HG03025 (cell line): ENCODE results near the gene GNAS.
"Not testable (repeated sequence)": the region's sequence is repeated elsewhere in the genome, so short reads cannot be mapped to it uniquely, and the experiment has no call there.

Experiments used
- ATAC-seq: cut with Tn5 transposase; IDR thresholded peaks from one replicate; pipeline ENCODE4 v1.9.1; 2021; ENCODE audit warnings: mild to moderate bottlenecking, moderate library complexity; ENCODE audit not compliant: unreplicated experiment, low FRiP score

The GNAS gene

DNA sequence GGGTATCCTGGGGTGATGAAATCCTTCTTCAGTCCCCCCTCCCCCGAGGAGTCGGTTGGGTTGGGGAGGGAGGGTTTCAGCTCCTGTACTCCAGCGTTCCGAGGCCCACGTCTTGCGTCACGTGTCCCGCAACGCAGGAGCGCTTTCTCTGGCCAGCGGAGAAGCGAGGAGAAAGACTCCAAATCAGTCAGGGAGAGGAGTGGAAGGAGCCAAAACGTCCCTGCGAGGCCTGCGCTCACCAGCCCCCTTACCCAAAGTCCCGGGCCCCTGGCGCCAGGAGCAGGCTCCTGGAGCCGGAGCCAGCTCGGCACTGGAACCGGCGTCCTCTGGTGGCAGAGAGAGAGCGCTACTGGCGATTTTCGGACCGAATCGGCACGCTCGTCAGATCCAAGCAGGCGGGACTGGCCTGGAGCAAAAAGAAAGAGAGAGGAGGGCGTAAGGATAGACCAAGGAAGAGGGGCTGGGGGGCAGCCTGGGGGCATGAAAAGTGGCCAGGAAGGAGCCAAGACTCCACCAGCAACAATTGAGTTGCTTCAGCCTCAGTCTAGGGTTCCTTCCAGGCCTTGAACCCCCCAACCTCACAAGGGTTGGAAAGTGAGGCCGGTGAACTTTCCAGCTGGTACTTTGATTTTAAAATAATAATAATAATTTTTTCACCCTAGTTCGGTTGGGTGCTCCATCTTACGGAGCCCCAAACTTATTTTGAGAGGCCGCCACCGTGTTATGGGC, at the start of gene GNAS:
GNAS (plus strand) TSS at position 174 of the 729 bp plus-strand sequence.
- no peak for ATAC-seq

DNA sequence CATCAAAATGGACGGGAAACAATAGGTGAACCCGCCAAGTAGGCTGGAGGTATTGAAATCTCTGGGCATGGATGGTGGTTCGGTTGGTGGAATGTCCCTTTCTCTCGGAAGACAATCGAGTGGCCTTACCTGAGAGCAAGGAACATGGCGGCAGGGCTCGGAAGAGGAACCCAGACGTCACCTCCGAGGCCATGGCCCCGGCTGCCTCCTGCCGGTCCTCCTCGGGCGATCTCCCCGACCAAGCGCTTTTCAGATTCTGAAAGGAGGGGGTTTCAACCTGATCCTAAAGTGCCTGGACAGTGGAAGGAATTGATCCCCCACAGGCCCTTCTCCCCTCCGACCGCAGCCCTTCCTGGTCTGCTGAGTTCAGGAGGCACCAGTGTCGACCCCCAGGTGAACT, 49.0 kb upstream of the GNAS start:
- no peak for ATAC-seq

DNA sequence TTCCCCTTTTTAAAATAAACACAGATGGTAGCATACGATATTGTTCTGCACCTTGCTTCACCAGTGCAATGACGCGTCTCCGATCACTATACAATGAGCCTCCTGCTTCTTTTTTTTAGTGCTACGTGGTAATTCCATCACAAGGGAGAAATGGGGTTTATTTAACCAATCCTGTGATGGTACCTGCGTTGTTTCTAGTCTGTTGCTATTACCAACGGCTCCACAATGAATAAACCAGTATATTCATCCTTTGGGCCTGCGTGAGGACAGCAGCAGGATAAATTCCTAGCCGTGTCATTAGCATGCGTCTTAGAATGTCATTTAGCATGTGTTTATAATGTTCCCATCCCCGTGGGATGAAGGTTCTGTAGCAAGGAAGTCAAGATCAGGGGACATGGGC, 44.7 kb upstream of the GNAS start:
- ATAC-seq = no peak

DNA sequence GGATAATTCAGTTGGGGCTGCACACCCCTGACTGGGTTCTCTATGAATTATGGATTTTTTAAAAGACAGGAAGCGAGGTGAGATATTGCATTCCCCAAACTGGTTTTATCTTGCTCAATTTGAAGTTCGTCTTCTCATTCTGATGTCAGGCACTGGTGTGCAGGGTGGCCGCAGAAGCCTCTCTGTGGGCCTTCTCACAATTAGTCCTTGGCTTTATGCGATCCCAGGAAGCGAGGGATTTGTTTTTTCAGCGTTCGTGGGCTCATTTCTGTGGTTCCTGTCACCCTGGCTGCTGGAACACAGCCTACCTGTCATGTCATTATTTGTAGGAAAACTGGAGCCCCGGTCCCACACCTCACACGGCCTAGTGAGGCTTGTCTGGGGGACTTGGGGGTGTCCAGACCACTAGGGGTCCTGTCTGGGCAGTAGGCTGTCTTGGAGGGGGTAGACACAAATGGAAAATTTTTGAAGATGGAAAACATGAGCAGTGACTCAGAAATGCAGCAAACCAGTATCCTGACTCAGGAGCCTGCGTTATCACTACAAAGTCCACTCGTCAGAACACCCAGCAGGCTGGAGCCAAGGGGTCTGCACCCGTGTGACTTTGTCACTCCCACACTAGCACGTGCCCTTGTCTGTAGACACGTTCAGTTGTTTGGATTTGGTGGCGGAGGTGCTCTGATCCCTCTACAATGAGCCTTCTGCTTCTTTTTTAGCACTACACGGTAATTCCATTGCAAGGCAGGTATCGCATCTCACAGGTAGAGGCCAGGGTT, 44.1 kb upstream of the GNAS start:
- ATAC-seq = no peak

DNA sequence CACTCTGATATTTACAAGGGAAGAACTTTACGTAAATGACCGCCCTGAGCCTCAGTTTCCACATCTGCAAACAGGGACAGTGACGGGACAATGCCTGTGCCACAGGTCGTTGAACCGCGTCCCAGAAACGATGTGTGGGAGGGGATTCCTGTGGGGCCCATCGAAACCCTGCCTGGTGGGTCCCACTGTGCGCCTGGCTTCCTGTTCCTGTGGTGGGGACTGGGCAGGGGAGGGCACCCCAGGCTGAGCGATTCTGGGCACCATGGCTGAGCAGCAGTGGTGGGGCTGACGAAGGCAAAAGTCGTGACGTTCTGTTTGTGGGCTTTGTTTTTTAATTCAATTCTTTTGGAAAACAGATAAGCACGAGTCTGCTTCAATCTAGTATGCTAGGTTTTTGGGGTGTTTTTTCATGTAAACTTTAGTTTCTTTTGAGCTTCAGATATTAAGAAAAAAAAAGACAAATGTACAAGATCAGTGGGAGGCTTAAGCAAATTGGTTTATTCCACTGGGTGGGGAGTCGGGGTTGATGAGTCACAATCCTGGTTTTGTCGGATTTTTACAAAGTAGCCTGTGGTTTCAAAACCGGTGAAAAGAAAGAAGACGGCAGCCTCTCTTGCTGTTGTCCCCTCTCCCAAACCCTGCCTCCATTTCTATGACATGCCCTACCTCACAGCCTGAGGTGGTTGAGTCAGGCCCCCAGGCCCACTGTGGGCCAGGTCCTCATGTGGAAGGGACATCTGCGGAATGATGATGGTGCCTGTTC, 42.2 kb upstream of the GNAS start:
- ATAC-seq = no peak

DNA sequence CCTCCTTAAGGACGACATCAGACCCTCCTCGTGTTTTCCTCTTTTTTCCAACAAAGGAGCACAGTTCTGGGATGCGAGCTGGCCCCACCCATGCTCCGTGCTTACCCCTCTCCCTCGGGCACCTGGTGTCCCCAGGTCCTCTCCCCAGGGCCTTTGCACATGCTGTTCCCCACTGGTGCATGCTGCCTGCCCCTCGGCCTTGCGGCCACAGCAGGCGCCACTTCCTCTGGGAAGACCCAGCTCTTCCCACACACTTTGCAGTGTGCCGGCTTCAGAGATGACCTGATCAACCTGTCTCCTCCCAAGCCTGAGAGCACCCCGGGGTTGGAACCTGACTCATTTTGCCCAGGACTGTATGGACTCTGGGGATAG, 41.7 kb upstream of the GNAS start:
- ATAC-seq = no peak

DNA sequence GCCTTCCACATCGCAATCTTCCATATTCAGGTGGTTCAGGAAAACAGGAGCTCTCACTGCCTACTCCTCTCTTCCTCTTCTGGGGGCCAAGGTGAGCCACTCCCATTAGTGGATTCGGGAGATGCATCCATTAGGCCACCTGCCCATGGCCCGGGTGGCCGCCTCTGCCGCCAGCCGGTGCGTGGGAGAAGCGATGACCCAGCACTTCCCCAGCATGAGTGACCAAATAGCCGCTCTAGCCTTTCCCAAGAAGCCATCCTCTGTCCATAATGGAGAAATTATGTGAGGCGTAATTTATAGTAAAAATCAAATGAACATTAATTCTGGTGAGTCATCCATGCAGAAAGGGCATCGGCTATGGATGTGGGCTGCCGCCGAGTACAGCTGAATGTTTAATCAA, 41.2 kb upstream of the GNAS start:
- ATAC-seq = no peak

DNA sequence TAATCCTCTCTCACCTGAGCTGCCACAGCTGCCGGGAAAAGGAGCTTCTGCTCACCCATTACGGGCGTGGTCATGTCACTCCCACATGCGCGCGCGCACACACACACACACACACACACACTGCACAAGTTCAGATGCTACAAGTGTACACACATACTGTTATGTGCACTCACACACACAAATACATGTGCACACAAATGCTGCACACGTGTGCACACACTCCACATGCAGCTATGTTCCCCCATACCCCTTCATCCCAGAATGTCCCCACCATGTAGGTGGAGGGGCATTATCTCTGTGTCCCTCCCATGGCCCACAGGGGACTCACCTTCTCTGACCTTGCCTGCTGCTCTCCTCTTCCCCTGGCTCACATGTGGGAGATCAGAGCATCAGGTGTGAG, 39.1 kb upstream of the GNAS start:
- ATAC-seq = no peak

DNA sequence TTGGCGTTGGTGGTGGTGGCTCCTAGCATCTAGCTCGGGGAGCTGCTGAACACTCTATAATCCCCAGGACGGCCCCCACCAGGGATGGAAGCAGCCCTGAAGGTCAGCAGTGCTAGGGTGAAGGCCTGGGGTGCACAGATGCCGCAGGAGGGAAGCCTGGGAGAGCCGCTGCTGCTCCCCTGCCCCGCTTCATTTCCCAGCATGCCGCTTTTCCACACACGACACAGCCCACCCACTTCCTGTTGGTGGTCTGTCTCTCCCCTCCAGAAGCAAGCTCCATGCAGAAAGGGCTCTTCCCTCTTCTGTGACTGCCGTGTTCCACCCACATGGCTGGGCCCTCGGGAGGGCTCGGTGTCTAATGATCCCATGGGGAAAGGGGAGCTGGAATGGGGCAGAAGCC, 37.1 kb upstream of the GNAS start:
- no peak for ATAC-seq

DNA sequence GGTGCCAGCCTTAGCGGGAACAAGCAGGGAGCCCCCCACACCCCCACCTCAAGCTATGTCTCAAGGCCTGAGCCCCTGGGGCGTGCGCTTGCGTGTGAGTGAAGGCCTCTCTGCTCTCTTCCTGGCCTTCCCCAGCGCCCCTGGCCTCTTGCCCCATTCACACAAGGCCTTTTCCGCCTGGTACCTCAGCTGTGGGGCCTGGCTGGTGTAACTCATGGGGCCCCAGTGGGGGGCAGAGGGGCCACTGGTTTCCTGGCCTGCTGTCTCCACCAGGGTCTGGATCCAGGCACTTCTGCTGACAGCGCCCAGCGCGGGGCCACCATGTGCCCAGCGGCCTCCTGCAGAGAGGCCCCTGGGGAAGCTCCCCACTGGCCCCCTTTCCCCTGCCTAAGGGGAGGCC, 36.5 kb upstream of the GNAS start:
- ATAC-seq = no peak

DNA sequence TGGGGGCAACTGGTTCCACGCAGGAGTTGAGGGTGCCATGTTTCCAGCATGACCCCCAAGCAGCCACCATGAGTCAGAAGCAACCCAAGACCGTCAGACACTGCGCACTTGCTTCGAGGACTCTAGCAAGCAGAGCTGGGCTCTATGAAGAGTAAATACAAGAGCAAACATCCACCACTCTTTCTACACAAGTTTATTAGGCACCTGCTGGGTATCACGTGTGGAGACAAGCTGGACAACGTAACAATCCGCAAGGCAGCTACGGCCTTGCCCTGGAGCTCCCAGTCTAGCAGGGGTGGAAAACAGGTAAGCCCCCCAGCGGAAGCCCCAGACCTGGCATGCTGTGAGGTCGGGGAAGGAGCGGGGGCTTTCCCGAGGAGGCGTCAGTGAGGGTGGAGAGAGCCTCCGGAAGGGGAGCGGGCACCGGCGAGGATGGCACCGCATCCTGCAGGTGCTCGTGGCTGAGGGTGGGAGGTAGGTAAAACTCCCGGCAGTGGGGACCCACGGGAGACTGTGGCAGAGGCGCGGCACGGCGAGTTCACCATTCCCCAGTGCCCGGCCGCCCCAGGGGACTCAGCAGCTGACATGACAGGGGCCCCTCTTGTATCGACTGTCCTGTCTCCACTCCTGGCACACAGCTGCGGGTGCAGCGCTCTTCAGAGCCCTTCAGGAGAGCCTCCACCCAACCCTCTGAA, 35.4 kb upstream of the GNAS start:
- ATAC-seq = no peak

DNA sequence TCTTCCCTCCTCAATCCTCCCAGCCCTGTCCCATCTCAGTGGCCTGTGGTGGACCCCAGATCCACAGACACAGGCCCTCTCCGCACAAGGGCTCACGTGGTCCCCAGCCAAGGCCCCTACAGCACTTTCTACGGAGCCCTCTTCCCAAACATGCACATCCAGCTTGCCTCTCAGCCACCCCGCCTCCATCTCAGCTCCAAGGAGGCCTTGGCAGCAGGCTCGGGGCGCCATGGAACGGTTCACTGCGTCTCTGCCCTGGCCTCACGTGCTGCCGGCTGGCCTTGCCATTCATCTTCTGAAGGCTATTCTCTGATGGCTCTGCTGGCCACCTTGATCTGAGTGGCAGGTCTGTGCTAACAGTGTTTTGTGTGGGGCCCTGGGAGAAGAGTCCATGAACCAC, 34.8 kb upstream of the GNAS start:
- no peak for ATAC-seq

DNA sequence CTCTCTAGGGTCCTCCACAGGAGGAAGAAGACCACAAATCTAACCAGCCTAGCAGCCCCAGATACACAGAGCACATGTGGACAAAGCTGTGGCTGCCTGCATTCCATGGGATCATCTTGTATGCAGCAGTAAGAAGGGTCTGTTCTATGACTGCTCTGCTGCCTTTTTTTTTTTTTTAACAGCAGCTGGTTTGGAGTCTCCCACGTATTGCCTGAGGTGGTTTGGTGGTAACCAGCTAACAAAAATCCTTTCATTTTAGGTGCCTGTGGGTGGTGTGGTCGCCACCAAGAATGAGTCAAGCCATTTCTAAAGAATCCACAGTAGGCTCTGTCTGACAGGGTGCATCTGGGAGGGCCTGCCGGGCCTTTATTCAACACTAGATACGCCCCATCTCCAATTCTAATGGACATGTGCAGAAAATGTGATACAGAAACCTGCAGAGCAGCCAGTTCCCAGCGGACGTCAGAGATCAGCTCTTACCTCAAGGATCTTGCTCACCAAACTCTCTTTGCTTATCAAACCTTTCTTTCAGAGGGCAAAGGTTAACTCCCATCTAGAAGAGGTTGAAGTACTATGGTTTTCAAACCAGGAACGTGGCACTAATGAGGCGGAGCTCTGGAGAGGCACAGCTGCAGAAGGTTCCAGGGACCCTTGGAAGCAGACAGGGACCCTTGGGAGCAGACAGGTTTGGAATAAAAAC, 33.8 kb upstream of the GNAS start:
- no peak for ATAC-seq

DNA sequence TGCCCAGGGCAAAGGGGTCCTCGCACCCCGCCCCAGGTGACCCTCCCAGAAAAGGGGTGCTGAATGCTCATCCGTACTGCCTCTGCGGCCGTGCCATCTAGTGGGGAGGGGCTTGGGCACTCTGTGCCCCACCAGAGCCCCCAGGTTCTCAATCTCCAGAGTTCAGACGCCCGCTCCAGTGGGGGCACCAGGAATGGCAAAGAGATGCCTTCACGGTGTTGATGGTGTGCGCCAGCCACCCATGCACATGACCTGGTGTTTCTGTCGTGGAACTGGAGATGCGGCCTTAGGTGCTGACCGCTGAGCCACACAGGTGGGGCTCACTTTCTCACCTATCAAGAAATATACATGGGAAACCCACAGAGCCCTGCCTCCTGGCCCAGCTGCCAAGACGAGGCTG, 32.6 kb upstream of the GNAS start:
- ATAC-seq = no peak

DNA sequence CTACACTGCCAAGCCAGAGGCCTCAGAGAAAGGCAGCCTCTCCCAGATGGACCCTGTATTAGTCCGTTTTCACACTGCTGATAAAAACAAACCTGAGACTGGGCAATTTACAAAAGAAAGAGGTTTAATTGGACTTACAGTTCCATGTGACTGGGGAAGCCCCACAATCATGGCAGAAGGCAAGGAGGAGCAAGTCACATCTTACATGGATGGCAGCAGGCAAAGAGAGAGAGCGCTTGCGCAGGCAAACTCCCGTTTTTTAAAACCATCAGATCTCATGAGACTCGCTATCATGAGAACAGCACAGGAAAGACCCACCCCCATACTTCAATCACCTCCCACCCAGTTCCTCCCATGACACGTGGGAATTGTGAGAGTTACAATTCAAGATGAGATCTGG, 32.0 kb upstream of the GNAS start:
- not testable (repeated sequence) for ATAC-seq

DNA sequence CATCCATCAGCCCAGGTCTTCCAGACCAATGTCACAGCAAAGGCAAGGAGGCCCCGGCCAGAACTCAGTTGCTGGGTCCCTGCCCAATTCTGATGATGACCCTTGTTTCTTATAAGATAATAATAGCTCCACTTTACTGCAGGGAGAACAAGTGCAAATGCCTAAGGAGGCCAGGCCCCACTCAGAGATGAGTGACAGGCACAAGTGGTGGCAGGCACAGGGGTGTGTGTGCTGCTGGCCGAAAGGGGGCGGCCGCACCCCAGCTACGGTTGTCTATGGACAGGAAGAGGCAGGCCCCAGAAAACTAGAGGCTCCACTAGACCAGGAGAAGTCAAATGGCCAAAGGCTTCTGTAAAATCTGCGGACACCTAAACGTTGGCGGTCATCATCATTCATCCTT, 30.4 kb upstream of the GNAS start:
- no peak for ATAC-seq

DNA sequence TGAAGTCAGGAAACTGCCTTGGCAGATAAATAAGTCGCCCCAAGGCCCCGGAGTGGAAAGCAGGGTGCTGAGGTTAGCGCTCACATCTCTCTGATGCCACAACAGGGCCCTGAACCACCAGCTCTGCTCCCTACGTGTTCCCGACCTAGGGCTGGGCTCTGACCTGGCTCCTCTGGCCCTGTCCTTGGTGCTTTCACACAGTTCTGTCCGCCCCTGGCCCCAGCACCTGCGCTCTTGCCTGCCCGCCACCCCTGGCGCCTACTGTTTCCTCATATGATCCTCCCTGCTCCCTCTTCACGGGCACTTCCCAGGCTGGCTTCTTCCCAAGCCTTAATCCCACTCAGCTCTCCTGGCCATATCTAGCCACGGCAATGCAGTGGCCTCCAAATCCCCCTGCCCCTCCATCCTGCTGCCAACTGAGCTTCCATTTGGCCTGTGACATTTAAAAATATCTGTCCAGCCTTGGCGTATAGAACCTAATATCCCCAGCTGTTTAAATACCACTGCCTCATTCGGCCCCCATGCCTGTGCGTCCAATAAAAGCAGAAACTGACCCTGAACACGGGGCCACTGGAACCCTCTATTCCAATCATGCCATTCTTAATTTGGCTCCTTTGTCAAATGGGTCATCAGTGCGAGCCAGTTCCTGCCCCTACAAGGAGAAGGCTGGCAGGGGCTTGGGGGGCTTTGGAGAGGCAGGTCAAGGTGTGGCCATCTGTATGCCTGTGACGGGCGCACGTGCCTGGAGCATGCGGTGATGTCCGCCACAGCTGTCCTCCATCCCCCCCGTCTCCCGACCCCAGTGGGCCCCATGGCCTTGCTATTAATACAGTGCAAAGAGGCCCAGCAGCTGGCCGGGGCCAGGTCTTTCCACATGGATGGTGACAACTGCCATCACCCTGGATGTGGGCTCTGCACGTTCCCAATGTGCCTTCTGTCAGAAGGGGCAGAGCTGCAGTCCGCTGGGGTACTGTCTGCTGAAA, 29.5 kb upstream of the GNAS start:
- no peak for ATAC-seq

DNA sequence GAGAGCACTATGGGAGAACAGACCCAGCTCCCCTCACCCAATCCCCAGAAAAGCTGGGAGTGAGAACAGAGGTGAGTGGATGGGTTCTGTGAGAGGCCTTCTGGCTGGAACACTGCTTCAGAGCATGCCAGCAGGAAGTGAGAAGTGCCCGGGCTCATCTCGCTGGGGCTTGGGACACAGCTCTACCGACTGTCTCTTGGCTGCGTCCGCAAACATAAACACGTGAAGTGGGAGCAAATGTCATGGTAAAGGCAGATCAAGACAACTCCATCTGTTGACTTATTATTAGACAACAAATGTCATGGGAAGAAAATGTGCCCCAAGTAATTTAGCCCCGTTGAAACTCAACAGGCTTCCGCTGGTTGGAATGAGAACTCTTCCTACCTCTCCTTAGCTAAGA, 27.7 kb upstream of the GNAS start:
- no peak for ATAC-seq

DNA sequence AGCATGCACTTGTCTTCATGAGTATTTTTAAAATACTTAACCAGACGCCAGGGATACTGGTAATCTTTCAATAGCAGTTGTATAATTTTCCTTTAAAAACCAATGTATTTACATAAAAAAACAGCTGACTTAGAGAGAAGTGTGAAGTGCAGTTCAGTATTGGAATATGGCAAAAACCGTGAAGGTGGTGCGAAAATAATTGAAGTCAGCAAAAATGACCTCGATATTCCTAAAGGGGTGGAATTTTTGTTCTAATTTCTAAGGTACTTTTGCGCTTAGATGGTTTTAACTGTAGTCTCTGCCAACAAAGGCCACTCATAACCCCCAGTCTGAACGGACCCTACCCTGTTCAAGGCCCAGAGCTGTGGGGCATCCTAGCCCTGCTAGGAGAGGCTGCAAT, 27.1 kb upstream of the GNAS start:
- ATAC-seq = no peak
